NB4 (cell line): Measurements from ENCODE around the gene PHACTR1.

Source experiments
- CTCF ChIP-seq: IDR thresholded peaks from one replicate; pipeline ENCODE4 v1.5.1; 2012; ENCODE audit warnings: low read depth, low read length
- MAX ChIP-seq: IDR thresholded peaks from 2 replicates; pipeline ENCODE4 v1.6.1; 2011; ENCODE audit warnings: low read depth, low read length
- POLR2A ChIP-seq: IDR thresholded peaks from 2 replicates; pipeline ENCODE4 v1.6.1; 2011; ENCODE audit warnings: mild to moderate bottlenecking; ENCODE audit not compliant: insufficient read length; ENCODE audit errors: extremely low read depth

- TF ChIP-seq CTCF = no peak
- TF ChIP-seq POLR2A = no peak
- no peak for TF ChIP-seq MAX
Measured at GRCh38 chr6:13142611-13143010, 426.0 kb downstream of the PHACTR1 start.
